Activated gamma-delta T cell treated with anti-CD3 and anti-CD28 coated beads, Interleukin-2, amount 50 U/mL, for 16 hours (primary cell): ENCODE results near the gene AFF2.

ENCODE experiments used
- DNase-seq: peaks from one replicate; pipeline ENCODE4 v3.0.0-alpha.2; 2020; ENCODE audit warnings: low read depth

Gene AFF2

DNA sequence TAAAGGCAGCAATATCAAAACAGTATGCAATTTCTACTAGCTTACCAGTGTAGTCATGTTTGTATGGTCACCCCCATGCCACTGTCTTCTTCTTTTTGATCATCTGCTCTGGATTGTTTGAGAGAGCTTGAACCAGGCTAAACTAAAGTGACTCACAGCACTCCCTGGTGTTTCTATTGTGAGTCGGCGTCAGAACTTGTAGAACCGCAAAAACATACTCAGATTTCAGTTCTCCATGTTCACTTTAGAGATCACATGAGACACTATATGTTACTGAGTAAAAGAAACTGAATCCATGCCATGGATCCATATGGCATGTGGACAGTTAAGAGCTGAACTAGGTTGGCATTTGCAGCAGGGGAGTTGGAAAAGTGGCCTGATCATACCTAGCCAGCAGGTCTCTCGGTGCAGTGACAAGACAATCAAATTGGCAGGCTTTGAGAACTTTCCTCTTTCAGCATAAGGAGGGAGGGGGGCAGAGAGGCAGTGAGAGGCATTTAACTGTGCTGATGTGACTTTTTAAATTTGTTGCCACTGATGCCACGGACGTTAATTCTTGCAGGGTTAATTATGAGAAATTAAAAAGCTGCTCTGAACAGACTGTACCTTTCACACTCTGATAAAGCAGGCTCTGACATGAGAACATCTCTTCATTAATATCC, 88.4 kb downstream of the AFF2 start:
- no peak for DNase-seq

GRCh38 chrX:148592595-148592994, 92.2 kb downstream of the AFF2 start:
- DNase-seq = no peak

DNA sequence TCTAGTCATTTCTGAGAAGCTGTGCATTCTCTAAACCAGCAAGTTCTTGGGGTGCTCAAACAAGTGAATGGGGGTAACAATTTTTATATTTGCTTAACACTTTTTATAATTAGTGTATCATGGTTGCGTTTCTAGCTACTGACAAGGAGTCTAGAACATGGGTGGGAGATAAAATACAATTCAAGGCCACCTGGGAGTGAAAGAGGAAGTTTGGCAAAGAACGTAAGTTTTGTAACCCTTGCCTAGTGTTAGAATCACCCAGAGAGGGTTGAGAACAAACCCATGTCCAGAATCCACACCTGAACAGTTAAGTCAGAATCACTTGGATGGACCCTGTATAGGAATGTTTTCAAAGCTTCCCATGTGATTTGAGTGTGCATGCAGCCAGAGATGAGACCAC, 92.7 kb downstream of the AFF2 start:
- DNase-seq = no peak

GRCh38 chrX:148593987-148594386, 93.6 kb downstream of the AFF2 start:
- DNase-seq = no peak

- DNase-seq = no peak
Observed at GRCh38 chrX:148599404-148599803, 99.0 kb downstream of the AFF2 start.

- DNase-seq = no peak
Observed at GRCh38 chrX:148600131-148600530, 99.7 kb downstream of the AFF2 start.

DNA sequence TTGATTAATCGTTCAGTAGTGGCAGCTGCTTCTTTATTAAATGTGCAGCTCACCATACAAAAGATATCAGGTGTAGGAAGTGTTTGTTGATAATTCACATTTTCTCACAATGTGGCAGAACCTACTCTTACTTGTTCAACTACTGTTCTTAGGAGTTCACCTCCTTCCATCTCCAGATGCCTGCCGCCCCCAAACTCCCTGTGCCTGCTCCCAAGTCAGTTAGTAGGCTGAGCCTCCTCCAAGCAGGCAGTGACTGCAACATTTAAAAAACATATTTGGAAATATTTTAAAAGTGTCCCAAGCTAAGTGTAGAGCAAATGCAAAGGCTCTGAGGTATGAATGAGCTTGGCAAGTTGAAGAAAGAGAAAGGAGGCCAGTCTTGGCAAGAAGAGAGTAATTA, 100.2 kb downstream of the AFF2 start:
- DNase-seq = no peak

- DNase-seq = no peak
Observed at GRCh38 chrX:148601034-148601433, 100.6 kb downstream of the AFF2 start.

GRCh38 chrX:148609515-148610327, 109.3 kb downstream of the AFF2 start:
- no peak for DNase-seq

DNA sequence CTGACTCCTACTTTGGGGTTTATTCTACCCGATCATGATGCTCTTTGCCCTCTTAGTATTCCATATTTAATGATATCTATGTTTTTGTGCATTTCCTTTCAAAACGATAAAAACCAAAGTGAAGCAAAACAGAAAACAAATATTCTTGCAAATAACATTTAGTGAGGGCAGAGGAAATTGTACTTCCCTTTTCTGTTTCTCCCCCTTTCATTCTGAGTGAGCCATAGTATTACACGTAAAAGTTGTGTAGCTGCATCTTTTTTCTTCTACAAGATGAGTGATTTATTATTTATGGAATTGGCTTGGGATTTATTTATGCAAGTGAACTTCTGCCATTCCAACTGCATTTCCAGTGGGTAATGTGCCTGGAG, 109.9 kb downstream of the AFF2 start:
- DNase-seq = no peak

- DNase-seq = no peak
Observed at GRCh38 chrX:148611993-148612392, 111.6 kb downstream of the AFF2 start.

DNA sequence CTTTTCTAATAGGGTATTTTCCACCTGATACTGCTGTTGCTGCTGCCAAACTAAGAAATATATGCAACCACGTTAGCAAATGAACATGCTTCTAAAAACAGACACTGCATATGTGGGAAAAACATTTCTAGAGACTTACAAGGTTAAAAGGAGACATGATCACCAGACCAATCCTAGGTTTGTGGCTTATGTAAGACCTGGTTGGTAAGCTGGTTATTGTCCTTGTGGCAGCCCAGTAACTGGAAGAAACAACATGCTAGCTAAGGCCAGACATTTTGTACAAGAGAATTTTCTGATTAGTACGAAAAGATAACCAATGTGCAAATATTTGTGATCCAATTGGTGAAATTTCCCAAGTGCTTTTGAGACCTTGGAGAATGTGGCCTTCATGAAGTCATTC, 112.0 kb downstream of the AFF2 start:
- DNase-seq = no peak

DNA sequence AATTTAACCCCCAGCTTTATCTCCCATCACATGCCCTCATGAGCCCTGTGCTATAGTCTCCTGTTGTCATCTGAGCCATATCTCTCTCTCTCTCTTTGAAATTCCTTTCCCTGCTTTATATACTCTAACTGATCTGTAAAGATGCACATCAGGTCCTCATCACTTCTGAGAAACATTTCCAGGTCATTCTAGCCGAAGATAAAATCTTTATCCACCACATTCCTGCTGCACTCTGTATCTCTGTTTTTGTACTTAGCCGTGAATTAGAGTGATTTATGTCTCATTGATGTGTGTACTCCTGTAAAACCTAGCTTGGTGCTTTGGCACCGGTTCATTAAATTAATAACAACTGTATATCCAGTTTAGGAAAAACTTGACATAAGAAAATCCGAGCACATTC, 113.2 kb downstream of the AFF2 start:
- no peak for DNase-seq

- DNase-seq = no peak
Observed at GRCh38 chrX:148615491-148615890, 115.1 kb downstream of the AFF2 start.

GRCh38 chrX:148618470-148619445, 118.3 kb downstream of the AFF2 start:
- no peak for DNase-seq

- no peak for DNase-seq
Observed at GRCh38 chrX:148620023-148620422, 119.6 kb downstream of the AFF2 start.

DNA sequence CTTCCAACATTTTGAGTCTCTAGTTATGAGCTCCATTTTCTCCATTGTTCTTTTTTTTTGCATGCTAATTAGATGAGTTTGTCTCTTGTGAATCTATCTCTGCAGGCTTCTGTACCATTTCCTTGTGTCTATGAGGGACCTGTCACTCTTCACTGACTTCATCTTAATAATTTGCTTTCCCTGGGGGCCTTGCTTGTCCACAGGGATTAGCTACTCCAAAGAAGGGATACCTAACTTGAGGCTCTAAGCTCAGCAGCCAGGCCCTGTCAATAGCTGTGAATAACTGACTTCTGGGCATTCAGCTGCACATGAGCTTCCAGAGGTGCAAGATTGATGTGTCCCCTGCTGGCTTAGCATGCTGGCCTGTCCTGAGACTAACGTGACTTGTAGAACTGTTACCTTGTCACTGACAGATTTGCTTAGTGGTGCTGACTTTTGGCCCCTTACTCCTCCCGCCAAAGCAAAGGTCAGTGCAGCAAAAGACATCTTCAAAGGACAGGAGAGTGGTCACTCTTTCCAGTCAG, 124.6 kb downstream of the AFF2 start:
- no peak for DNase-seq

GRCh38 chrX:148628621-148629020, 128.2 kb downstream of the AFF2 start:
- no peak for DNase-seq

DNA sequence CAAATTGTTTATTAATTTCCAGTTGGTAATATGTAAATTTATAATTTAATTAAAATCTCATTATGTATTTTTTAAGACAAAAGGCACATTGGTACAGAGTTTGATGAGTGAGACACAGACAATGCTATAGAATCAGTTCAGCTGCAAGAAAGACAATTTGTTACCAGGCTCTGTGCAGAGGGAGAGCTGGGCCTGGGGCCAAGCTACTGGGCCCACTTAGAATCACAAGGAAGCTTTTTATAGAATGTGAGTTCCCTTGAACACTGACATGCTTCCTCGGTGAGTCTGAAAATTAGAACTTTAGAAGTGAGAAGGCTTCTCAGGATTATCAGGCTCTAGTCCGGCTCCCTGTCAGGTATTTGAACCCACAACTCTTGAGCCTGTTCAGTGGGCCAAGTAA, 129.0 kb downstream of the AFF2 start:
- DNase-seq = no peak

DNA sequence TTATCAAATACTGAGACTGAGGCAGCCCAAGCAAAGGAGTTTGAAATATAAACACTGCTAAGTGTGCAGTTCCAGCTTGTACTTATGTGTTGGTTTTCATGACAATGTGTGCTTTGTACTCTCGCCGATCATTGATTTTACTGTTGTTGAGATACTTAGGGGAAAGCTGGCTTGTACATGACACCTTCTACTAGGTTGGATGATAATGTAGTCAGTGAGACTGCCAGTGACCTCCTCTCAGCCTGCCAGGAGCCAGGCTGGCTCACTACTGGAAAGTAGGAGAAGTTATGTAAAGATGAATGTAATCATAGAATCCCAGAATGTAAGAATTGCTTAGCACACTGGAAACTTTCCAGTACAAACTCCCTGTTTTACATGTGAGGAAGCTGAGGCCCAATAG, 132.0 kb downstream of the AFF2 start:
- no peak for DNase-seq

DNA sequence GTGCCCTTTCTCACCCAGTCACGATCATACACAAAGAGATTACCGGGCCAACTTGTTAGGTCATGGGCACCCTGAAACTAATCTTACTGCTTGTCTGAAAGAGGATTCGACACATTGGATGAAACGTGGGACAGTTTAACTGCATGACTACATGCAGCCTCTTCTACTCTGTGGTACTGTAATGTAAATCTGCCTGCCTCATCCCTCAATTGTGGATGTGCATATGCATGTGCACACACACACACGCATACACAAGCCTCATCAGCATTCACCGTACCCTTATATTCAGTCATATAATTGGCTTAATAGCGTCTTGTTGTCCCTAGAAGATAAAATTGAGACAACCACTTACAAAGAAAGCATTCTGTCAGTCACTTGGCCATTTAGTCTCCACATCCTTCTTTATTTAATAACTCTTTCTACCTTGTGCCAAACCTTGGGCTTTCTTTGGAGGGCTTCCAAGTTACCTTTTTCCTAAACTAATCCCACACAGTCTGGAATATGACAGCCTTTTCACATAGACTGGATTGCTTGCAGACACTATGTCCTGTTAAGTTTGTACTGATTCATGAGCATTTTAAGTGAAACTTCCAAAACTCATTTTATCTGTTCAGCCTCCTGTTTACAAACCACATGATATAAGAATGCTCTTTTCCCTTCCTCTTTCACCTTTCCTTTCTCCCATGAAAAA, 132.9 kb downstream of the AFF2 start:
- DNase-seq = no peak

DNA sequence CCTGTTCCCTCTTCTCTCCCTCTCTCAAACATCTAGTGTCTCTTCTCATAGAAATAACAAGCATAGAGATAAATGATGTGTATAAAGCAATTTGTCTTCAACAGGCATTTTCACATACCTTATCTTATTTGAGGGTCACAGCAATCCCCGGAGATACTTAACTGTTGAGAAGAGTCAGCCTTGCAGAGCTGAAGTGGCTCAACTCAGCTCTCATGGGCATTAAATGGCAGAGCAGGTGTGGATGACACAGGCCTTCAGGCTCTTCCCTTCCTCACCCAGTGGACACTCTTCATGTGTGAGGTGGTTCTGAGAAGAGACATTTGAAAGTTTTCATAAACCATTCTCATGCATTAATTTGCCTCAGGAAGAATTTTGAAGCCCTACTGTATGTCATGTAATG, 134.2 kb downstream of the AFF2 start:
- DNase-seq = no peak
